Muscle of arm (tissue), 12 donors: ENCODE data around the gene YPEL1. TPM values are rescaled to one million over a fixed set of nuclear protein-coding genes. Genes with fewer than 3 reads are reported as not detected.
"Not testable (repeated sequence)": the region's sequence is repeated elsewhere in the genome, so short reads cannot be mapped to it uniquely, and the experiment has no call there.

Experiments used
- DNase-seq: peaks from one replicate; pipeline ENCODE4 v3.0.0-alpha.2; 2013
- polyA plus RNA-seq, 12 donors: library from polyadenylated mRNA; unstranded; fragments of 120-200 nt; gene quantifications; one replicate each; pipeline ENCODE4 v1.2.1, GENCODE V29; 2013; ENCODE audit not compliant: insufficient read length in 12 of 12

Gene YPEL1
- polyA plus RNA-seq, 12 donors: 12.1 to 25.4 (median 20.0) TPM; not detected in 2

DNA sequence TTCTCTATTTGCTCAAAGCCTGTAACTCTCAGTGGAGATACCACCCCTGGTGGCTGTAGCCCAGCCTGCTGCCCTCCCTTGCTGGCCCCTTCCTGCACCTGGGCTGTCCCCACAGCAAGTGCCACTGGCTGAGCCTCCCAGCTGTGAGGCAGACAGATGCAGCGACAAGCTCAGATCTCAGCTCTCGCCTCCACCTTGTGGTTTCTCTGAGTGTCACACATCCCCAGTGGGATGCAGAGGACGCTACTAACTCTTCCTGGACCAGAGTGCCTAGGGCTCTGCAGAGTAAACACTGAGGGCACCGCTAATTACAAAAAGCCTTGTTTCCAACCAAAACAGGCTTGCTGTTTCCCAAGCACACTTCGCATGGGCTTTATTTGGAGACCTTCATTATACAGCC, 8.9 kb downstream of the YPEL1 start:
- no peak for DNase-seq

DNA sequence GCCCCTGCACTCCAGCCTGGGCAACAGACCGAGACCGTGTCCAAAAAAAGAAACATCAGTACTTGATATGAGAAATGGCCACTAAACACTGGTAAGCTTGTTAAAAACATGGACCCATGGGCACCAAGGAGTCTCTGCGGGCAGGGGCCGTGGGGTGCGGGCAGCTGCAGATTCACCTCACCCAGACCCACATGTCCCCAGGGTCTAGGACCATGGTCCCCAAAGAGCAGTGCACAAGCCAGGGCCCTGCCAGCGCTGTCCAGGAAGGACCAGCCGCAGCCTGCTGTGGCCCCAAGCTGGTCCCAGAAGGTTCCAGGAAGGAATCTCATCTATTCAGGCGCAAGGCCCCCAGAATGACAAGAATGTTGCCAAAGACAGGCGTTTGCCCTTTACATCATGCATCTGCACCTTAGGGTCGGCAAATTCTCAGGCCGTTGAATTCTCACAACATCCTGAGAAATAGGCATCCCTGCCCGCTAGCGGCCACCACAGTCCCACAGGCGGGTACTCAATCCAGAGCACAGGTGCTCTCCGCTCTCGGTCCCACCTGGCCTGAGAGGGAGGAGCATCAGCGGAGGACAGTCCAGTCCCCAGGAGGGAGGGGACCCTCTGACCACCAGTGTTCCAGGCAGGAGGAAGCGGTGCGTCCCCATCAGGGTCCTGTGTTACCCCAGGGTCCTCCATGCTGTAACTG, 9.5 kb downstream of the YPEL1 start:
- no peak for DNase-seq

DNA sequence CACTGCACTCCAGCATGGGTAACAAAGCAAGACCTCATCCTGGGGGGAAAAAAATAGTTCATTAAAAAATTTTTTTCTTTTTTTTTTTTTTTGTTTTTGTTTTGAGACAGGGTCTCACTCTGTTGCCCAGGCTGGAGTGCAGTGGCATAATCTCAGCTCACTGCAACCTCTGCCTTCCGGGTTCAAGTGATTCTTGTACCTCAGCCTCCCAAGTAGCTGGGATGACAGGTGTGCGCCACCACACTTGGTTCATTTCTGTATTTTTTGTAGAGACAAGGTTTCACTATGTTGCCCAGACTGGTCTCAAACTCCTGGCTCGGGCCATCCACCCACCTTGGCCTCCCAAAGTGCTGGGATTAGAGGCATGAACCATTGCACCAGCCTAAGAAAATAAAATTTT, 11.1 kb downstream of the YPEL1 start:
- not testable (repeated sequence) for DNase-seq

DNA sequence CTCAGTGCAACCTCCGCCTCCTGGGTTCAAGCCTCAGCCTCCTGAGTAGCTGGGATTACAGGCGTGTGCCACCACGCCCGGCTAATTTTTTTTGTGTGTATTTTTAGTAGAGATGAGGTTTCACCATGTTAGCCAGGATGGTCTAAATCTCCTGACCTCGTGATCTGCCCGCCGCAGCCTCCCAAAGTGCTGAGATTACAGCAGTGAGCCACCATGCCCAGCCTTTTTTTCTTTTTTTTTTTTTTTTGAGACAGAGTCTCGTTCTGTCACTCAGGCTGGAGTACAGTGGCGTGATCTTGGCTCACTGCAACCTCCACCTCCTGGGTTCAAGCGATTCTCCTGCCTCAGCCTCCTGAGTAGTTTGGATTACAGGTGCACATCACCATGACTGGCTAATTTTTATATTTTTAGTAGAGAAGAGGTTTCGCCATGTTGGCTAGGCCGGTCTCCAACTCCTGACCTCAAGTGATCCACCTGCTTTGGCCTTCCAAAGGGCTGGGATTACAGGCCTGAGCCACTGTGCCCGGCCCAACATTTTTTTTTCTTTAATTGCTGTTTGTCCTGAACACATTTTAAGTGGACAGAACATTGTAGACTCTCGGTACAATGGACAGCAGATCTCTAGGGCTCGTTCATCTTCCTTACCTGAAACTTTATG, 14.3 kb downstream of the YPEL1 start:
- not testable (repeated sequence) for DNase-seq

DNA sequence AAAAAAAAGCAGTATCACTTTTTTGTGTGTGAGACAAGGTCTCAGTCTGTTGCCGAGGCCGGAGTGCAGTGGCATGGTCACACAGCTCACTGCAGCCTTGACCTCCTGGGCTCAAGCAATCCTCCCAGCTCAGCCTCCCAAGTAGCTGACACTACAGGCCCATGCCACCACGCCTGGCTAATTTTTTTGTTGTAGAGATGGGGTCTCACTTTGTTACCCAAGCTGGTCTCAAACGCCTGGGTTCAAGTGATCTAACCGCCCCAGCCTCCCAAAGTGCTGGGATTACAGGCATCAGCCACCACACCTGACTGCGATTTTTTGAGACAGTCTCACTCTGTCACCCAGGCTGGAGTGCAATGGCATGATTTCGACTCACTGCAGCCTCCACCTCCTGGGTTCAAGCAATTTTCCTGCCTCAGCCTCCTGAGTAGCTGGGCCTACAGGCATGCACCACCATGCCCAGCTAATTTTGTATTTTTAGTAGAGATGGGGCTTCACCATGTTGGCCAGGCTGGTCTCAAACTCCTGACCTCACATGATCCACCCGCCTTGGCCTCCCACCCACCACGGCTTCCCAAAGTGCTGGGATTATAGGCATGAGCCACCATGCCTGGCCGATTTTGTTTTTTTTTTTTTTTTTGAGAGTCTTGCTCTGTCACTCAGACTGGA, 15.3 kb downstream of the YPEL1 start:
- not testable (repeated sequence) for DNase-seq

DNA sequence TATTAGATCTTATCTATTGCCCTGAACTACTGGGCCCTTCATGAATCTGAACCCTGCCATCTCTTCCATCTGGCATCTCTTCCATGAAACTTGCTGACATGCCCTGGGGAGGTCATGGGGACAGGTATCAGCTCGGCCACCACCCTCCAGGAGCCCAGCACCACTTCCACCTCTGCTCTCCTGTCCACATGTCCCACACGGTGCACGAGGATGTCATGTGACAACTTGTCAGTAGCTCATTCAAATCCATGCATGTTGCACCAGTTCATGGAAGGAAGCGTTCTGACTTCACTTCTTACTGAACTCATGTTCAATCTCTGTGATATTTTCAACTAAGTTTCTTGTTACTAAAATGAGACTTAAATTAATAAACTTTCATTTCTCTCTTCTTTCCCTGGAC, 16.6 kb downstream of the YPEL1 start:
- DNase-seq: no peak

DNA sequence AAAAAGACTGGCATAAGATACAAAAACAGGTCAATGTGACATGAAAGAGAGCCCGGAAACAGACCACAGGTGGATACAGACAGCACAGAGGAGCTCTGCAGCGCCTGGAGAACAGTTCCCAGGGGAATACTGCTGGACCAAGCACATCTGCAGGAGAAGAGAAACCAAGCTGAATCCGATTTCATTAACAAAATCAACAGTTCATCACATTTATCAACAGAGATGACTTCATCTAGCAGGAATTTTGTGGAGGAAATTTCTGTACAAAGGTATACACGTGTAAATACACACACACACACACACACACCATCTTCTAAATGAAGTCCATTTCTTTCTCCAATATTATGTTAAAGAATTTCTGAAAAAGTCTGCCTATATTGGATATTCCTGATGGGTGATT, 17.1 kb downstream of the YPEL1 start:
- no peak for DNase-seq

DNA sequence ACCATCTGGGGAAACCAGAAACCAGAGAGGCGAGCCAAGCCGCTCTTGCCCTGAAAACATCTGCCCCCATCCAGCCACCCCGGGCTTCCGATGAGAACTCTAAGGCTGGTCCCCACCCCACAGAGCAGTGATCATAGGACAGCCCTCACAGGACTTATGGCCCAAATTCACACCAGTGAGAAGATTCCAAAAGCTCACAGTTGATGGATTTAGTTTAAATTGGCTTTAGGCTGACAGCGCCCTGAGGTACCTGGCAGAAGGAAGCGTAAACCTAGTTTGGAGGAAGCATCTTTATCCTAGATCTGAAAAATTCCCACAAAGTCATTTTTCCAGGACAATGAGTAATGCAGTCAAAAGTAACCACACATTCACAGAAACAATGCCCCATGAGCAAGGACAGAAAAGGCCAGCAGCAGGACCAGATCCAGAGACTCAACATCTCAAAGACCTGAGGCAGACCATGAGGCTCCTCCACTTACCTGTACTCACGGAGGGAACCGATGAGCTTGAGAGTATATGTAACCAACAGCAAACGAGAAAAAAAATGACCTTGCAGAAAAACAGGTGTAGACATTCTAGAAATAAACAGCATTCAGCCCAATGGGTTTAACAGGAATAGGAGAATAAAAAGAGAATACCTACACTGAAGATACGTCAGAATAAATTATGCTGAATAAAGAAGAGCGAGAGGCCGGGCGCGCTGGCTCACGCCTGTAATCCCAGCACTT, 19.0 kb downstream of the YPEL1 start:
- DNase-seq: not testable (repeated sequence)

DNA sequence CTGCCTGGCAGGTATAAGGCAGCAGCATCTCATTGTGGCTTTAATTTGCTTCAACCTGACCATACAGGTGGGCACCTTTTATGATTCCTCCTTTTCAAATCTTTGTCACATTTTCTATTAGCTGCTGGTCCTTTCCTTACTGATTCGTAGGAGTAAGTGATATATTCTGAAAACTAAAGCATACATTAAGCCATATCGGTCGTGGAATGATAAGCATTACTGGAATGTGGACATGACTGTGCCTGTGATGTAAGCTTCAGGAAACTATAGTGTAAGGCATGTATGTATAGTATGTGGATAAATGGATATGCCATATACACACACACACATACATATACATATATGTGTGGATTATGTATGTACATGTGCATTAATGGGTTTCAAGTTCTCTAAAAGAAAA, 20.8 kb downstream of the YPEL1 start:
- no peak for DNase-seq

DNA sequence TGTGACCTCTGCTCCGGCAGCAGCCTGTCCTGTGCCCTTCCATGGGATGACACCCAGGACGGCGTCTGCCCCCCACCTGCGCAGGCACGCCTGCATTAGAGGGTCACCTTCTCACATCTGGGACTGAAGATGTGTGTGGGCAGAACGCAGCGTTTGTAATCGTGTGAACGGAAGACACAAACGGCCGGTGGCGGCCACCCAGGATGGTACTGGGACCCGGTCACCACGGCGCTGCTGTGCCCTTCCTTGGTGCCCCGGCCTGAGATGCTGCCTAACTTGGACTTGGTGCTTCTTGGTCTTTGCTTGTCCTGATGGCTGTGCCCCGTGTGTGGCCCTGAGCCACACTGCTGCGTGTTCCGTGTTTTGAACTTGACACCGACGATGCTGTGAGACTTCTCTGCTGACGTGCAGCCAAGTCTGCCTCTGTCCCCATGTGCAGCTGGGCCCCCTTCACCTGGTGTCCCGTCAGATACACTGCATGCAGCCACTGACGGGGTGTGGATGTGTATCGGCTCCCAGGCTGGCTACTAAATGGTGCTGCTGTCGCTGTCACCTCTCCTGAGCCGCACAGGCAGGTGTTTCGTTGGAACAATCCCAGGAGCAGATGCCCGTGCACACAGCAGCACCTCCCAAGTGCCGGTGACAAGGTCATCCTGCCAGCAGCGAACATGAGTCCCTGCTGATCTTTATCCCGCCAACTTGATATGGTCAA, 21.4 kb downstream of the YPEL1 start:
- DNase-seq: no peak

DNA sequence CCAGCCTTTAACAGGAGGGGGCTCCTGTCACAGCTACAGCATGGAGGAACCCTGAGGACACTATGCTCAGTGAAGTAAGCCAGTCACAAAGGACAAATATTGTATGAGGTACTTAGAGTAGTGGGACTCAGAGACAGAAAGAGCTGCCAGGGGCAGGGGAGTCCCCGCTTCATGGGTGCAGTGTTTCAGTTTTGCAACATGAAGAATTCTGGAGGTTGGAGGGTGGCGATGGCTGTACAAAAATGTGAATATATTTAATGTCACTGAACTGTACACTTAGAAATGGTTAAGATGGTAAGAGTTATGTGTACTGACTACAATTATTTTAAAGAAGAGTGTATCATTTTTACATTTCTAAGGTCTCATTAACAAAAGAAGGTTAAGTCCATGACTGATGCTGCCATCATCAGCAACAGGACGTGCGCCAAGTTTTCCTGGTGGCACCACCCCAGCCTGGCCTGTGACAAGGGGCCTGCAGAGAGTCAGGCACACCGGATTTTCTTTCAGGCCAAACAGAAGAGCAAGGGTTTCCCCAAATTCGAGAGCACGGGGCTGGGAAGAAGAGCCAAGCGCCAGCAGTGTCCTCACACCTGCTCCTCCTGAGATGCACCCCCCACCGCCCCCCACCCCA, 22.1 kb downstream of the YPEL1 start:
- no peak for DNase-seq

DNA sequence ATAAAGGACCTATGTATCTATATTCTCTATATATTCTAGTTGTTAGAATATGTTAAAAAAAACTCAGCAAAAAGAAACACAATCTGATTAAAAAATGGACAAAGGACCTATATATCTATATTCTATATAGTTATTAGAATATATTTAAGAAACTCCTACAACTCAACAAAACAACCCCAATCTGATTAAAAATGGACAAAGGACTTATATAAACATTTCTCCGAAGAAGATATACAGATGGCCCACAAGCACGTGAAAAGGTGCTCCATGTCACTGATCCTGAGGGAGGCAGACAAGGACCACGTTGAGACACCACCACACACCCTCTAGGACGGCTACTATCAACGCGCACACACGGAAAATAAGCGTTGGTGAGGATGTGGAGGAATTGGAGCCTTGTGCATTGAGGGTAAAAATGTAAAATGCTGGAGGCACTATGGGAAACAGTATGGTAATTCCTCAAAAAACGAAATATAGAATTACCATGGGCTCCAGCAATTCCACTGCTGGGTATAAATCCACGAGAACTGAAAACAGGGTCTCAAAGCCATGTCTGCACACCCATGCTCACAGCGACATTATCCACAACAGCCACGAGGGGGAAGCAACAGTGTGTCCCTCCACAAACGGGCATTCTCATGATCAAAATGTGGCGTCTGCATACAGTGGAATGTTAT, 22.7 kb downstream of the YPEL1 start:
- peak; percentile 80 for DNase-seq

DNA sequence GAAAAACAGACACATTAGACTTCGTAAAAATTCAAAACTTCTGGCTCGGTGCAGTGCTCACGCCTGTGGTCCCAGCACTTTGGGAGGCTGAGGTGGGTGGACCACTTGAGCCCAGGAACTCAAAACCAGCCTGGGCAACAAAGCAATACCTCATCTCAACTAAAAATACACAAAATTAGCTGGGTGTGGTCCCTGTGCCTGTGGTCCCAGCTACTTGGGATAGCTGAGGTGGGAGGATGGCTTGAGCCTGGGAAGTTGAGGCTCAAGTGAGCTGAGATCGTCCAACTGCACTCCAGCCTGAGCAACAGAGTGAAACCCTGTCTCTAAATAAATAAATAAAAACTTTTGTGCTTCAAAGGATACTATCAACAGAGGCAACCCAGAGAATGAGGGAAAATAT, 23.7 kb downstream of the YPEL1 start:
- DNase-seq: no peak

DNA sequence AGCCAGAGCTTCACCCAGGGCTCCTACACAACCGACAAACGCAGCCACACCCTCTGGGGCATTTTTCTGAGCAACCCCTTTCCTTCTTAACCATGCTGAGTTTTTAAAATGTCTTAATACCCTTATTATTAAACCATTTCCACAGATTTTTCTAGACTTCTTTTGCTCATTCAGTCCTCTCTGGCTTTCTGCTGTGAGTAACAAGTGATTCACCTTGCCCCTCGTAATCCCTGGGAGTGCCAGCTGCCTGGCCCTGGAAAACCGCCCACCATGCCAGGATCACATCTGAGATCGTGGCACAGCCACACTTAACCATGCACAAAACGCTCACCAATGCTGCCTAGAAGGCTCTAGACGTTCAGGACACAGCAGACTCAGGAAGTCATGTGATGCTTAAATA, 25.4 kb downstream of the YPEL1 start:
- no peak for DNase-seq

DNA sequence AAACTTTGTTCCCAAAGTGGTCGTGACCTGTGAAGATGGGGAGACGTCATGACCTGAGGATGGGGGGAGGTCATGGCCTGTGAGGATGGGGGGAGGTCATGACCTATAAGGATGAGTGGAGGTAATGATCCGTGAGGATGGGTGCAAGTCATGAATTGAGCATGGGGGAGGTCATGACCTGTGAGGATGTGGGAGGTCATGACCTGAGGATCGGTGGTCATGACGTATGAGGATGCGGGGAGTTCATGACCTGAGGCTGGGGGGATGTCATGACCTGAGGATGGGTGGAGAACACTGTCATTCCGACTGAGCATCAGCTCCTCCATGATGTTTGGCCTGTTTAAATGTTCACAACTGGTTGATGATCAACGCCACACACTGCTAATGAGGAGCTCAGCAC, 25.9 kb downstream of the YPEL1 start:
- no peak for DNase-seq

DNA sequence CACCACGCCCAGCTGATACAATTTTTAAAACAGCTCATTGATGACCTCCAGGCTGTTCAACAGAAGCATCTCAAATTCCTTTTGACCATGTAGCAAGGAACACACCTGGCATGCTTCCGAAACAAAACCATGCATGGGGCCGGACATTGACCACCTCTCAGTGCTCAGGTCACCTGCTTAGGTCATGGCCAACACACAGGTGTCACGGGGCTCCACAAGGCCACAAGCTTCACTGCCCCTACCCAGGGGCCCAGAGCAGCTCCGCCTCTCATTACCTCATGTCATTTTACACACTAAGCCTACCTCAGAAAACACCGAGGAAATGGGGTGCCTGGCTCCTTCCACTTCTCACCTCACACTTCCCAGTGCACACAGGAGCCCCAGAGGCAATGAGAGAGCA, 26.6 kb downstream of the YPEL1 start:
- DNase-seq: no peak

DNA sequence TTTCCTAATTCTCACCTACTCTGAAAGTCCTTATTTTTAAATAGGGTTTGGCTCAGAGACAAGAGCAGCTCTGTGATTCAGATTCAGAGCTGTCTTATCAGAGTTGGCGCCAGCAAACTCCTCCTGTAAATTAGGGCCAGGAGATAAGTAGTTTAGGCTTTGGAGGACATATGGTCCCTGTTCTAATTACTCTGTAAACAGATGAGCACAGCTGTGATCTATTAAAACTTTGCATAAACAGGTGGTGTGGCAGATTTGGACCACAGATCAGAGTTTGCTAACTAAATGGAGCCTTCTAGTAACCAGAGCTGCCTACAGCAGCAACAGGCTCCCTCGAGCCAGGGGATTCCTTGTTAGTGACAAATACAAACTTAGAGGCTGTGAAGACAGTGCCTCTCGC, 27.9 kb downstream of the YPEL1 start:
- DNase-seq: no peak

DNA sequence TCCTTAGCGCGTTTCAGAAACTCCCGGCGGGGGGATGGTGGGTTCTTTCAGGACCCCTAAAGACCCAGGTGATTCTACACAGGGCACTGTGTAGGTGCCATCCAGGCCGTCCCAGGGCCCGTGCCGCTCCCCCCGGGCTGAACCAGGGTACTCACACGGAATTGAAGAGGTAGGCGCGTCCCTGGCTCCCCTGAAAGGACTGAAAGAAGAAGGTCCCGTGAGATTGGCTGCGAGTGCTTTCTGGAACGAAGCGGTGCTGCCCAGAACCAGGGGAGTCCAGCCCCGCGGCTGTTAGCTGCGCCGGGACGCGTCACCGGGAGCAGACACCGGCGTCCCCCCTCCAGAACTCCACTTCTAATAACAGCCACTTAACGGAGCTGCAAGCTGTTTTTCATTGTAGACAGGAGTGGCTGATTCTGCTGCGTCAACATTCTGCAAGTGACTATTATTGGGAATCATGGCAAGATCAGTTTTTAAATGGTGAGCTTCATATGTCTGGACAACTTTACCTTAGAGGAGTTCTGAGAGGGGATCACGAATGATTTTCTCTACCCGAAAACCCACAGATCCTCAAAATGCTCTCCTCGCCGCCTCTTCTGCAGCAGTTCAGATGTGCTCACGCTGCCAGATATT, 31.8 kb downstream of the YPEL1 start:
- no peak for DNase-seq

DNA sequence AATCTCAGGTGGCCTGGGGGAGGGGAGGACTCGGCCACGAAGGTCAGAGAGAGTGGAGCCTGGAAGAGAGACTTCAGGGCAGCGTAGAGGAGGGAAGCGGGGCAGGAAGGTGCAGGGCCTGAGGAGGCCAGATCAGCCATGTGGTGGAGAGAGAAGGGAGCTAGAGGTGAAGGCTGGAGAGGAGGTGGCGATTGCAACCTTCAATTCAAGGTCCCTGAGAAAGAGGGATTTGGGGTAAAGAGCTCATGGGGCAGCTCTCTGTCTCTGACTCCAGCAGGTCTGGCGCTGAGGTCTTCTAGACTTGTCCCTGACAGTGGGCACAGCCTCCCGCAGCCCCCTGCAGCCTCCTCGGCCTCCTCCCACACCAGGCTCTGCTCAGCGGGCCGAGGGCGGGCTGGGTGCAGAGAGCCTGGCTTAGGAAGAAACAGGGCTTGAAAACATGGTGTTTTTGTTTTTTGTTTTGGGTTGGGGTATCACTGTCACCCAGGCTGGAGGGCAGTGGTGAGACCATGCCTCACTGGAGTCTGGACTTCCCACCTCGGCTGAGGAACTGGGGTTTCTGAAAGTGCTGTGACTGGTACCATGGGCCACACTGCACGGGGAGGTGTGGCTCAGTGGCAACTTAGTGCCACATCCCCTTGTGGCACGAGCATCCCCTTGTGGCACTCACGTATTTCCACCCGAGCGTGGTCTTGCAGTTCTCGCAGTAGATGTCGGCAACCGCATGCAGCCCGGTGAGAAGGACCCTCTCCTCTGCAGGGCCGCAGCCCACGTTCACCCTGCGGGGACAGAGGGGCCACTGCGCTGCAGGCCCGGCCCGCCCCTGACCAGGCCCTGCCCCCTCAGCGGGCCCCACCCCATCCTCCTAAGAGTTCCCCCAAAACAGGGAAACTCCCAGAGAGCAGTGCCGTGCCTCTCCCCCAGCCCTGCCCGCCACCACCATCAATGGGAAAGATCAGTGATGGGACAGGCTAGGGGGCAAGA, 32.6 kb downstream of the YPEL1 start:
- DNase-seq: no peak
